GM12878 (cell line): ENCODE results near the gene MAMDC4. TPM values are rescaled to one million over a fixed set of nuclear protein-coding genes. Genes with fewer than 3 reads are reported as not detected.

Experiments used
- ATAC-seq: fragments of 200-7000 bp; cut with Tn5 transposase; 3 replicates; pipeline ENCODE4 v1.9.1; 2020; ENCODE audit warnings: mild to moderate bottlenecking, moderate library complexity
- BruUV-seq: library from RNA; stranded (reverse); fragments of 400-500 nt; replicated peaks from 2 replicates; lab custom pipeline; 2021; lab: Mats Ljungman, UMichigan
- CTCF ChIA-PET: fragments of 300-600 bp; sonication (Branson Sonifier 250); formaldehyde crosslinking; extraction: SDS; loops from one replicate; lab custom pipeline; 2021; ENCODE audit warnings: inconsistent platforms; lab: Yijun Ruan, JAX
- POLR2A ChIA-PET: fragments of 350-600 bp; formaldehyde crosslinking; extraction: SDS; loops from one replicate; lab custom pipeline; 2021; ENCODE audit warnings: inconsistent platforms; lab: Charles Lee
- RAD21 ChIA-PET: fragments of 300-600 bp; sonication (Branson Sonifier 250); formaldehyde crosslinking; loops from one replicate; lab custom pipeline; 2023; ENCODE audit warnings: antibody characterized with exemption; ENCODE audit not compliant: unreplicated experiment; lab: Charles Lee
- SMC1A ChIA-PET: fragments of 300-600 bp; sonication (Branson Sonifier 250); formaldehyde crosslinking; loops from one replicate; lab custom pipeline; 2023; ENCODE audit not compliant: unreplicated experiment, uncharacterized antibody; lab: Charles Lee
- DNase-seq: peaks from one replicate; pipeline ENCODE4 v3.0.0-alpha.2; 2011; ENCODE audit warnings: low read depth, low spot score
- FAIRE-seq: peaks from 3 replicates; lab custom pipeline; 2011; peaks lifted over from hg19 to GRCh38; lab: Jason Lieb, UNC
- H2AFZ ChIP-seq: 2 replicates; pipeline ENCODE4 v1.6.0; 2011; ENCODE audit warnings: low read depth, low read length, control low read depth; ENCODE audit not compliant: control insufficient read depth
- H3K27ac ChIP-seq: 2 replicates; pipeline ENCODE4 v1.5.1; 2011; ENCODE audit warnings: control low read depth; ENCODE audit not compliant: control insufficient read depth, insufficient read depth
- H3K27me3 ChIP-seq, 2 experiments: replicated peaks in 1 of 2; 2 replicates each; pipeline versions ENCODE4 v1.6.0 to v1.6.1; 2011; ENCODE audit warnings: low read length in 1 of 2; ENCODE audit not compliant: control insufficient read depth in 2 of 2, insufficient read depth in 2 of 2
- H3K36me3 ChIP-seq, 2 experiments: 2 replicates each; pipeline ENCODE4 v1.5.1; 2011; ENCODE audit warnings: low read length in 1 of 2; ENCODE audit not compliant: control insufficient read depth in 2 of 2, insufficient read depth in 2 of 2
- H3K4me1 ChIP-seq: 2 replicates; pipeline ENCODE4 v1.6.1; 2011; ENCODE audit warnings: mild to moderate bottlenecking, low read length, moderate library complexity, mixed read lengths; ENCODE audit not compliant: control insufficient read depth, insufficient read depth
- H3K4me2 ChIP-seq: 2 replicates; pipeline ENCODE4 v1.6.0; 2011; ENCODE audit warnings: control low read depth; ENCODE audit not compliant: control insufficient read depth, insufficient read depth
- H3K4me3 ChIP-seq: fragments of 200-600 bp; sonication (generic); 2 replicates; pipeline ENCODE4 v1.5.1; 2016
- H3K79me2 ChIP-seq: 2 replicates; pipeline ENCODE4 v1.6.0; 2011; ENCODE audit warnings: low read length; ENCODE audit not compliant: control insufficient read depth, insufficient read depth
- H3K9ac ChIP-seq: 2 replicates; pipeline ENCODE4 v1.8.0; 2011; ENCODE audit warnings: low read length, control low read depth, mixed read lengths; ENCODE audit not compliant: control insufficient read depth, insufficient read depth
- H3K9me3 ChIP-seq: replicated peaks from 3 replicates; pipeline ENCODE4 v1.5.1; 2011; ENCODE audit warnings: mild to moderate bottlenecking, low read length; ENCODE audit not compliant: control insufficient read depth, insufficient read depth
- H4K20me1 ChIP-seq: 2 replicates; pipeline ENCODE4 v1.6.0; 2011; ENCODE audit not compliant: control insufficient read depth, insufficient read depth
- CHD4 ChIP-seq: fragments of 200-600 bp; sonication (generic); IDR thresholded peaks from 2 replicates; pipeline ENCODE4 v1.6.1; 2016; ENCODE audit warnings: mild to moderate bottlenecking
- NKRF ChIP-seq: fragments of 450-650 bp; conservative IDR thresholded peaks from 2 replicates; pipeline ENCODE4 v1.6.1; 2017; ENCODE audit warnings: mild to moderate bottlenecking, moderate library complexity
- RUNX3 ChIP-seq: IDR thresholded peaks from 2 replicates; pipeline ENCODE4 v1.6.1; 2012; ENCODE audit warnings: low read length, inconsistent platforms
- SPI1 ChIP-seq: IDR thresholded peaks from 2 replicates; pipeline ENCODE4 v1.6.1; 2011; ENCODE audit warnings: low read depth, mild to moderate bottlenecking, low read length, moderate library complexity, borderline replicate concordance; ENCODE audit not compliant: insufficient read depth
- WRNIP1 ChIP-seq: IDR thresholded peaks from 2 replicates; pipeline ENCODE4 v1.6.1; 2011; ENCODE audit warnings: low read depth, low read length, improper control_type of control experiment, borderline replicate concordance
- ZNF592 ChIP-seq: fragments of 450-650 bp; IDR thresholded peaks from 2 replicates; pipeline ENCODE4 v1.6.1; 2017; ENCODE audit warnings: mild to moderate bottlenecking, moderate library complexity
- WGBS: methylation state at CpG from one replicate; pipeline ENCODE4 v1.1.6; 2016; ENCODE audit warnings: low lambda C conversion rate; ENCODE audit not compliant: insufficient replicate concordance, insufficient coverage; ENCODE audit errors: missing lambda C conversion rate; 5-methylcytosine and 5-hydroxymethylcytosine counted together
- in situ Hi-C: fragments of 300-500 bp; cut with MboI; formaldehyde crosslinking; loops from 9 replicates; pipeline ENCODE4 v1.14.3; 2018; ENCODE audit warnings: mixed read lengths
- intact Hi-C: fragments of 100-400 bp; cut with micrococcal nuclease; formaldehyde crosslinking; loops from one replicate; pipeline ENCODE4 v1.14.2; 2022; ENCODE audit not compliant: unreplicated experiment
- polyA plus RNA-seq, 11 experiments: library from polyadenylated mRNA; depleted of rRNA in 4 of 11; unstranded in 6 of 11; stranded (reverse) in 5 of 11; fragments of >200 nt; fragmentation: Nextera tagmentation in 4 of 11; fragmentation: Illumina TruSeq in 1 of 11; extraction: Ambion mirVana in 4 of 11; extraction: Trizol in 1 of 11; gene quantifications; 1 replicate in 1 of 11; 2 replicates in 10 of 11; pipeline versions ENCODE4 v1.2.1 to v1.2.3, GENCODE V29; 2011 to 2016; ENCODE audit warnings: inconsistent platforms in 2 of 11, missing spikeins in 2 of 11, low read depth in 1 of 11
- total RNA-seq, 4 experiments: library from RNA; depleted of rRNA in 3 of 4; stranded (reverse); fragments of >200 nt in 3 of 4; fragmentation: Illumina TruSeq in 1 of 4; extraction: Trizol in 1 of 4; gene quantifications; 2 replicates each; pipeline versions ENCODE4 v1.2.1 to v1.2.3, GENCODE V29; 2013 to 2021

Gene MAMDC4
- total and polyA plus RNA-seq, 10 of the 15 experiments (the other 5 are each of a cell fraction or from before 2014, with no cell fraction given), result 0.22 to 5.7 (median 2.4) TPM; not detected in 1

- TF ChIP-seq ZNF592 (no peak), WRNIP1 (no peak), RUNX3 (no peak), NKRF (no peak)
These were observed 37.3 kb upstream of the MAMDC4 start (continued) for GRCh38 chr9:136814725-136815421.

- DNase-seq (no peak), FAIRE-seq (no peak), ATAC-seq (no peak)
- RAD21 ChIA-PET, result no interaction called here
- no peak overlapping the region for H3K9ac ChIP-seq
- H3K27me3 ChIP-seq, result no peaks in the 10 kb centered on the region
- peaks cover 5 to 8% of the 10 kb centered on the region in 2 experiments; a peak in 3 of 4 replicates for H3K36me3 ChIP-seq
- no peak overlapping the region for H3K4me2 ChIP-seq
- POLR2A ChIA-PET, result interaction anchor here (0.8 to 1.5 kb wide), 3 partner anchors 9 to 29 kb away, joined by 3 to 4 read pairs (median 3); no protein-coding TSS in a partner anchor
- 0% methylated on average over 1 of the region's 1 CpG for WGBS
- no peak overlapping the region for H2AFZ ChIP-seq
- peaks cover 11% of the 10 kb centered on the region for H3K79me2 ChIP-seq
- in situ Hi-C loops, result no loop called here
- no peaks in the 10 kb centered on the region for H3K9me3 ChIP-seq
- SMC1A ChIA-PET, result interaction anchor here (1.3 kb wide), 1 partner anchor 10 kb away, joined by 3 read pairs; no protein-coding TSS in a partner anchor
- BruUV-seq, result no TSS peak
- no peak overlapping the region for H3K4me3 ChIP-seq
- CTCF ChIA-PET, result interaction anchor here (0.6 to 2.6 kb wide), 5 partner anchors 12 to 214 kb away, joined by 3 to 12 read pairs (median 4); partner anchors contain the start of gene AJM1
- H3K27ac ChIP-seq, result no peak overlapping the region
- H3K4me1 ChIP-seq, result no peaks in the 10 kb centered on the region
- intact Hi-C loops, result no loop called here
- H4K20me1 ChIP-seq, result no peaks in the 10 kb centered on the region; the same call in 1 of the 2 replicates
- TF ChIP-seq CHD4 (no peak), SPI1 (peak; percentile 24; the same call in 1 of the 2 replicates)
These were observed 36.7 kb upstream of the MAMDC4 start for GRCh38 chr9:136815422-136815782.
